Spleen (tissue), 11 donors: Measurements from ENCODE around the gene NEK3. TPM values are rescaled to one million over a fixed set of nuclear protein-coding genes. Genes with fewer than 3 reads are reported as not detected.
"Not testable (repeated sequence)": the region's sequence is repeated elsewhere in the genome, so short reads cannot be mapped to it uniquely, and the experiment has no call there.

Experiments used
- DNase-seq: peaks from one replicate; pipeline ENCODE4 v3.0.0-alpha.2; 2020
- H3K27ac ChIP-seq, 8 donors: fragments of 200-600 bp; sonication (generic) in 7 of 8; 1 replicate in 4 of 8; 2 replicates in 4 of 8; pipeline versions ENCODE4 v1.5.0 to v1.8.0; 2016 to 2021; ENCODE audit warnings: inconsistent platforms in 4 of 8, mild to moderate bottlenecking in 4 of 8, moderate library complexity in 1 of 8
- H3K27me3 ChIP-seq, 7 donors: fragments of 200-600 bp; sonication (generic) in 6 of 7; replicated peaks in 1 of 7; 1 replicate in 4 of 7; 2 replicates in 3 of 7; pipeline versions ENCODE4 v1.5.0 to v1.8.0; 2016 to 2021; ENCODE audit warnings: inconsistent platforms in 3 of 7, mild to moderate bottlenecking in 1 of 7
- H3K36me3 ChIP-seq, 6 donors: fragments of 200-600 bp; sonication (generic) in 5 of 6; 1 replicate in 4 of 6; 2 replicates in 2 of 6; pipeline versions ENCODE4 v1.5.0 to v1.8.0; 2016 to 2021; ENCODE audit warnings: inconsistent platforms in 2 of 6
- H3K4me1 ChIP-seq, 6 donors: fragments of 200-600 bp; sonication (generic) in 5 of 6; 1 replicate in 3 of 6; 2 replicates in 3 of 6; pipeline versions ENCODE4 v1.5.0 to v1.8.0; 2016 to 2021; ENCODE audit warnings: inconsistent platforms in 3 of 6
- H3K4me3 ChIP-seq, 8 donors: fragments of 200-600 bp; sonication (generic) in 7 of 8; 1 replicate in 4 of 8; 2 replicates in 4 of 8; pipeline versions ENCODE4 v1.5.0 to v1.8.0; 2016 to 2021; ENCODE audit warnings: inconsistent platforms in 4 of 8, mild to moderate bottlenecking in 4 of 8, moderate library complexity in 2 of 8
- H3K9me3 ChIP-seq, 8 donors: fragments of 200-600 bp; sonication (generic) in 7 of 8; 1 replicate in 4 of 8; 2 replicates in 4 of 8; pipeline versions ENCODE4 v1.5.0 to v1.8.0; 2016 to 2021; ENCODE audit warnings: inconsistent platforms in 4 of 8
- POLR2A ChIP-seq, 3 donors: fragments of 450-650 bp; IDR thresholded peaks; one replicate each; pipeline ENCODE4 v1.5.1; 2017; ENCODE audit warnings: antibody characterized with exemption in 3 of 3, mild to moderate bottlenecking in 1 of 3
- POLR2AphosphoS5 ChIP-seq, 3 donors: sonication (generic); formaldehyde crosslinking; IDR thresholded peaks; one replicate each; pipeline ENCODE4 v1.5.1; 2017; ENCODE audit warnings: antibody characterized with exemption in 3 of 3
- WGBS, 5 donors: extraction: QIAGEN DNeasy Blood & Tissue Kit in 3 of 5; methylation state at CpG; one replicate each; pipeline versions ENCODE4 v1.1.5 to v1.1.7; 2013 to 2018; 5-methylcytosine and 5-hydroxymethylcytosine counted together
- intact Hi-C: fragments of 100-400 bp; cut with DNase I; formaldehyde crosslinking; loops from one replicate; pipeline ENCODE4 v1.15.0; 2023; ENCODE audit warnings: low total_unique reads
- polyA plus RNA-seq, 3 donors: library from polyadenylated mRNA; stranded (reverse); fragments of 200-250 nt; gene quantifications; one replicate each; pipeline ENCODE4 v1.2.1, GENCODE V29; 2013
- total RNA-seq, 7 donors: library from RNA; depleted of rRNA in 3 of 7; stranded (reverse); fragments of >200 nt in 3 of 7; fragmentation: NEBNext Ultra II Directional in 4 of 7; extraction: Animal tissue kit (Norgen Biotek cat#: 25700) in 4 of 7; gene quantifications; one replicate each; pipeline versions ENCODE4 v1.1.0 to v1.2.1, GENCODE V29; 2016 to 2021
- TF ChIP-seq, protein P1 (sequence below), 11 experiments: fragments of 200-600 bp in 7 of 11; fragments of 450-650 bp in 4 of 11; sonication (generic) in 4 of 11; IDR thresholded peaks in 8 of 11; conservative IDR thresholded peaks in 3 of 11; 1 replicate in 7 of 11; 2 replicates in 4 of 11; pipeline versions ENCODE4 v1.4.0 to v1.8.0; 2016 to 2021; ENCODE audit warnings: antibody characterized with exemption in 11 of 11, inconsistent platforms in 4 of 11, mild to moderate bottlenecking in 1 of 11
- donor health status: healthy with polysubstance abuse.
- donor health status: DM: no; HTN: no; CAD: no; lungs with moderate emphysema.
- donor health status: DM: no; HTN: no; CAD: no.
- donor health status: Bipolar disorder and iron deficiency.
- donor health status: healthy.
- donor health status: DM: no; HTN: no; CAD: no.
- donor health status: DM: yes; HTN: yes; CAD: no.

Gene NEK3
- total and polyA plus RNA-seq, 10 donors, result 6.7 to 41.4 (median 12.6) TPM

DNA sequence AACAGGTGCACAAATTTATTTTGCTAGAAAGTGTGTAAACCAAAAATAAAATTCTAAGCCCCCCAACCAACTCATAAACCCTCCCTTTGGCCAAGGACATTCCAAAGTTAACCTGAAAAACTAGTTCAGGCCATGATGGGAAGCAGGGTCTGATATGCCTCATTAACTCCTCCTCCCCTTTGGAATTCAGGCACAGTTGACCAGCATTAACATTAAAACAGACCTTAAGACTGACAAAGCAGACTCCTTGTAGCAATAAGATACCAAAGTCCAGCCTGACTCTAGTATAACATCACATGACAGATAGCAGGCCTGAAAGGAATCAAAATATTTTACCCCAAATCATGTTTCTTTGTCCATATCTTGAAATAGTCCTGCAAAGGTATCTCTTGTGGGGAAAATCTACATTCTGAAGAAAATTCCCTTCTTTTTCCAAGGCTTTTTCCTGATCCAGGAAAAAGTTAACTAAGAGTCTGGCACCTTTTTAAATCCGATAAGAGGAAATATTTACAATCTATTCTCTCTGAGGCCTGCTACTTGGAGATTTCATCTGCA lies 50.2 kb downstream of the NEK3 start:
- TF ChIP-seq POLR2AphosphoS5 (IDR thresholded peaks at IDR 0.05), result no peak
- TF ChIP-seq, protein P1, sequence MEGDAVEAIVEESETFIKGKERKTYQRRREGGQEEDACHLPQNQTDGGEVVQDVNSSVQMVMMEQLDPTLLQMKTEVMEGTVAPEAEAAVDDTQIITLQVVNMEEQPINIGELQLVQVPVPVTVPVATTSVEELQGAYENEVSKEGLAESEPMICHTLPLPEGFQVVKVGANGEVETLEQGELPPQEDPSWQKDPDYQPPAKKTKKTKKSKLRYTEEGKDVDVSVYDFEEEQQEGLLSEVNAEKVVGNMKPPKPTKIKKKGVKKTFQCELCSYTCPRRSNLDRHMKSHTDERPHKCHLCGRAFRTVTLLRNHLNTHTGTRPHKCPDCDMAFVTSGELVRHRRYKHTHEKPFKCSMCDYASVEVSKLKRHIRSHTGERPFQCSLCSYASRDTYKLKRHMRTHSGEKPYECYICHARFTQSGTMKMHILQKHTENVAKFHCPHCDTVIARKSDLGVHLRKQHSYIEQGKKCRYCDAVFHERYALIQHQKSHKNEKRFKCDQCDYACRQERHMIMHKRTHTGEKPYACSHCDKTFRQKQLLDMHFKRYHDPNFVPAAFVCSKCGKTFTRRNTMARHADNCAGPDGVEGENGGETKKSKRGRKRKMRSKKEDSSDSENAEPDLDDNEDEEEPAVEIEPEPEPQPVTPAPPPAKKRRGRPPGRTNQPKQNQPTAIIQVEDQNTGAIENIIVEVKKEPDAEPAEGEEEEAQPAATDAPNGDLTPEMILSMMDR (IDR thresholded peaks at IDR 0.05 in 8 of 11, conservative IDR thresholded peaks at IDR 0.05 in 3 of 11), result no peak
- TF ChIP-seq POLR2A (IDR thresholded peaks at IDR 0.05), result no peak
- no peaks in the 10 kb centered on the region for H3K27me3 ChIP-seq
- H3K36me3 ChIP-seq, result no peaks in the 10 kb centered on the region
- H3K4me3 ChIP-seq, result no peak overlapping the region
- no peaks in the 10 kb centered on the region for H3K4me1 ChIP-seq
- no peak for DNase-seq
- H3K27ac ChIP-seq, result no peak overlapping the region
- no peaks in the 10 kb centered on the region for H3K9me3 ChIP-seq
- intact Hi-C loops, result no loop called here
- WGBS, 5 donors, result 76 to 96% (median 93%) methylated on average over 1 of the region's 1 CpG

DNA sequence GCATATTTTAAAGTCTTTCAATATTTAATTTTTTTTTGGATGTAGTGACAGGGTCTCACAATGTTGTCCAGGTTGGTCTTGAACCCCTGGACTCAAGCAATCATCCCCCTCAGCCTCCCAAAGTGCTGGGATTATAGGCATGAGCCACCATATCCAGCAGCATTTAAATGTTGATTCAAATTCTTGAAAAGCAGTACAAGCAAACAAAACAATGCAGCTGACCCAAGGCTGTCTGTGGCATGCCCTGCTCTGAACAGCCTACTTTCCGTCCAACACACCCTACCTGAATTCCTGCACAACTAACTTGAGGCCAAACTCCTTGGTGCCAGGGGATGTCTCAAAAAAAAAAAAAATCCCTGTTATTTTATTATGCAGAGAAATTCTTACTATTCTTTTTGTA lies 53.6 kb downstream of the NEK3 start:
- Histone ChIP-seq H3K36me3 (no peaks in the 10 kb centered on the region), H3K4me1 (no peaks in the 10 kb centered on the region), H3K9me3 (no peaks in the 10 kb centered on the region), H3K27me3 (no peaks in the 10 kb centered on the region), H3K4me3 (no peak overlapping the region), H3K27ac (no peak overlapping the region)
- TF ChIP-seq POLR2AphosphoS5 (IDR thresholded peaks at IDR 0.05) (no peak), POLR2A (IDR thresholded peaks at IDR 0.05) (no peak)
- TF ChIP-seq, protein P1 (IDR thresholded peaks at IDR 0.05 in 8 of 11, conservative IDR thresholded peaks at IDR 0.05 in 3 of 11), result no peak
- intact Hi-C loops, result no loop called here
- WGBS, 5 donors, result 76 to 96% (median 91%) methylated on average over 1 of the region's 1 CpG
- DNase-seq, result no peak

GRCh38 chr13:52104624-52105023 lies 54.8 kb downstream of the NEK3 start:
- no peak for DNase-seq
- intact Hi-C loops, result no loop called here

DNA sequence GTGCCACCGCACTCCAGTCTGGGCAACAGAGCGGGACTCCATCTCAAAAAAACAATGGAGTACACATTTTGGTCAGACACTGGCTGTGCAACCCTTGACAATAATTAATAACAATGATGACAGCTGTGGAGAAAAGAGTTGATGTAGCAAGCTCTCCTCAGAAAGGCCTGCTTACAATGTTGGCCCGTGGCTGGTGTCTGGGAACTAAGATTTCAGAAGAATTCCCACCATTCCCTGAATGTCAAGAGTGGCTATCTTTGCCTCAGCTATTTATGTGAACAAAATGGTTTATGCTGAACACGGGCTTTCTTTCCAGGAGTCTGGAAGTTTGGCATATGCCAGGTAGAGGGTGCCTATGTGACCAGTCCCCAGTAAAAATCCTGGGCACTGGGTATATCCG lies 56.0 kb downstream of the NEK3 start:
- Histone ChIP-seq H3K36me3 (no peaks in the 10 kb centered on the region), H3K27me3 (no peaks in the 10 kb centered on the region), H3K27ac (no peak overlapping the region), H3K4me3 (no peak overlapping the region), H3K9me3 (no peaks in the 10 kb centered on the region), H3K4me1 (no peaks in the 10 kb centered on the region)
- 84 to 90% (median 90%) methylated on average over 5 of the region's 5 CpGs for WGBS, 5 donors
- intact Hi-C loops, result no loop called here
- TF ChIP-seq POLR2AphosphoS5 (IDR thresholded peaks at IDR 0.05), result no peak
- TF ChIP-seq POLR2A (IDR thresholded peaks at IDR 0.05), result no peak
- TF ChIP-seq, protein P1 (IDR thresholded peaks at IDR 0.05 in 8 of 11, conservative IDR thresholded peaks at IDR 0.05 in 3 of 11), result no peak
- no peak for DNase-seq

More at GRCh38 chr13:52104624-52105023, 54.8 kb downstream of the NEK3 start:
- no peaks in the 10 kb centered on the region for H3K9me3 ChIP-seq
- no peak overlapping the region for H3K4me3 ChIP-seq
- H3K36me3 ChIP-seq, result no peaks in the 10 kb centered on the region
- H3K27me3 ChIP-seq, result no peaks in the 10 kb centered on the region
- no peaks in the 10 kb centered on the region for H3K4me1 ChIP-seq
- WGBS, 5 donors, result 91 to 98% (median 93%) methylated on average over 1 of the region's 1 CpG
- TF ChIP-seq, protein P1 (IDR thresholded peaks at IDR 0.05 in 8 of 11, conservative IDR thresholded peaks at IDR 0.05 in 3 of 11), result no peak
- TF ChIP-seq POLR2A (IDR thresholded peaks at IDR 0.05), result no peak
- no peak for TF ChIP-seq POLR2AphosphoS5 (IDR thresholded peaks at IDR 0.05)
- H3K27ac ChIP-seq, result no peak overlapping the region

DNA sequence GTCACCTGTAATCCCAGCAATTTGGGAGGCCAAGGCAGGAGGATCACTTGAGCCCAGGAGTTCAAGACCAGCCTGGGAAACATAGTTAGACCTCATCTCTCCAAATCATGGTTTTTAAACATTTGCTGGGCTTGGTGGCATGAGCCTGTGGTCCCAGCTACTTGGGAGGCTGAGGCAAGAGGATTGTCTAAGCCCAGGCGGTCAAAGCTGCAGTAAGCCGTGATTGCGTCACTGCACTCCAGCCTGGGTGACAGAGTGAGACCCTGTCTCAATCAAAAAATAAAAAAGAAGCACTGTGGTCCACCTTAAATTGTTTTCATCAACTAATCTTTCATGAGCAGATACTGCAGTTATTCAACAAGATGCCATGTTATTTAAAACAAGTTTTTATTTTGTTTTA lies 57.0 kb downstream of the NEK3 start:
- H3K27me3 ChIP-seq, H3K36me3 ChIP-seq, DNase-seq, H3K4me3 ChIP-seq, H3K4me1 ChIP-seq, intact Hi-C loops, H3K9me3 ChIP-seq, H3K27ac ChIP-seq: not testable (repeated sequence)
- 84 to 95% (median 93%) methylated on average over 3 of the region's 3 CpGs for WGBS, 5 donors
